IgD-negative memory B cell (primary cell): ENCODE measurements around the gene C21orf58. TPM values are rescaled to one million over a fixed set of nuclear protein-coding genes. Genes with fewer than 3 reads are reported as not detected.
"Not testable (repeated sequence)": the region's sequence is repeated elsewhere in the genome, so short reads cannot be mapped to it uniquely, and the experiment has no call there.

Experiments
- H3K27ac Mint-ChIP-seq, 3 donors: one replicate each; pipeline ENCODE4 v1.8.0; 2020 to 2022; ENCODE audit warnings: mild to moderate bottlenecking in 3 of 3, mixed read lengths in 3 of 3, moderate library complexity in 1 of 3
- H3K27me3 Mint-ChIP-seq: one replicate; pipeline ENCODE4 v1.8.0; 2021; ENCODE audit warnings: mixed read lengths
- H3K36me3 Mint-ChIP-seq: one replicate; pipeline ENCODE4 v1.8.0; 2020; ENCODE audit warnings: mild to moderate bottlenecking, mixed read lengths
- H3K4me1 Mint-ChIP-seq, 3 donors: one replicate each; pipeline ENCODE4 v1.8.0; 2020 to 2022; ENCODE audit warnings: mixed read lengths in 3 of 3, mild to moderate bottlenecking in 1 of 3
- H3K4me3 Mint-ChIP-seq, 4 donors: one replicate each; pipeline ENCODE4 v1.8.0; 2020 to 2022; ENCODE audit warnings: mild to moderate bottlenecking in 4 of 4, mixed read lengths in 4 of 4, moderate library complexity in 3 of 4
- H3K9me3 Mint-ChIP-seq, 3 donors: one replicate each; pipeline ENCODE4 v1.8.0; 2020 to 2021; ENCODE audit warnings: mixed read lengths in 3 of 3, mild to moderate bottlenecking in 1 of 3
- polyA plus RNA-seq: library from polyadenylated mRNA; unstranded; fragments of 300-500 nt; fragmentation: Illumina TruSeq; gene quantifications from one replicate; pipeline ENCODE4 v1.2.3, GENCODE V29; 2021

Gene C21orf58
- polyA plus RNA-seq, 1 donor from 2014 or later: 1.3 TPM

- peaks cover 17 to 25% (median 24%) of the 10 kb centered on the region in 3 donors for H3K4me1 Mint-ChIP-seq
- peaks cover 5% of the 10 kb centered on the region for H3K36me3 Mint-ChIP-seq
- peak overlapping the region; percentile 96 to 99 (median 98) for H3K27ac Mint-ChIP-seq
Observed at GRCh38 chr21:46323227-46323709, 402 bp downstream of the C21orf58 start.

DNA sequence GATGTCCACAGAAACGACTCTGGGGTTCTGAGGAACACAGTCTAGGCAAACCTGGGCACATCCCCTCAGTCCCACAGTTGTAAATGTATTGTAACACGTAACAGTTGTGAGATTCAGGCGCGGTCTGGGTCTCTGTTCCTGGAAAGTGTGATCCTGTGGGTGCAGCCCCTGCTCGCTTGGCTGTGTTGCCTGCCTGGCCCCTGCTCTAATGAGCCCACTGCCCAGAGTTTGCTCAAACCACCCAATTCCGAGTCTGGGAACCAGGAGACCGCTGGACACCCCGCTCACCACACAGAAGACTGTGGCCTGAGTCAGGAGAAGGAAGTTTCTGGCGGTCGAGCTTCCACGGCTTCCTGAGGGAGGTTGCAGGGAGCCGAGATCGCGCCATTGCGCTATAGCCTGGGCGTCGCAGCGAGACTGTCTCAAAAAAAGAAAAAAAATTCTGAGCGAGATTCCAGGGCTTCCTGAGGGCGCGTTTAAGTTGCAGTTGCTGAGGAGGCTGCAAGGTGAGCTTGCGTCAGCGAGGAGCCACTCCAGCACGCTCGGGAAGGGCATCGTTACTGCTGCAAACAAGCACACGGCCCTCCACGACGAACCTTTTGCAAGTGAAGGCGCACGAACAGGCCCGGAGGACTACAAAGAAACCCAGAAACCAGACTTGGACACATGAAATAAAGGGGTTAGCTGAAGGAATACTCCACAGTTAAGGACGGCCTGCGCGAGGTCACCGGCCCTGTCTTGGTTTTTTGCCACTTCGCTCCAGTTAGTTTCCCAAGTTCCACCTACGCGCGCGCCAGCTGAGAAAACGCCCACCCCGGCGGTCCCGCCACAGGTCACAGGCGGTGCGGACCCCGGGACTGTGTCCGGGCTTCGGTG is 1.1 kb downstream of the C21orf58 start:
- Mint-ChIP-seq H3K27me3 (no peaks in the 10 kb centered on the region), H3K4me3 (peak overlapping the region; percentile 95 to 98 (median 98)), H3K4me1 (peaks cover 17 to 24% (median 24%) of the 10 kb centered on the region in 3 donors), H3K9me3 (no peaks in the 10 kb centered on the region), H3K27ac (peak overlapping the region; percentile 96 to 99 (median 98)), H3K36me3 (peaks cover 5% of the 10 kb centered on the region)

More at GRCh38 chr21:46323227-46323709, 402 bp downstream of the C21orf58 start:
- Mint-ChIP-seq H3K27me3 (no peaks in the 10 kb centered on the region), H3K9me3 (no peaks in the 10 kb centered on the region), H3K4me3 (peak overlapping the region; percentile 95 to 98 (median 98))

DNA sequence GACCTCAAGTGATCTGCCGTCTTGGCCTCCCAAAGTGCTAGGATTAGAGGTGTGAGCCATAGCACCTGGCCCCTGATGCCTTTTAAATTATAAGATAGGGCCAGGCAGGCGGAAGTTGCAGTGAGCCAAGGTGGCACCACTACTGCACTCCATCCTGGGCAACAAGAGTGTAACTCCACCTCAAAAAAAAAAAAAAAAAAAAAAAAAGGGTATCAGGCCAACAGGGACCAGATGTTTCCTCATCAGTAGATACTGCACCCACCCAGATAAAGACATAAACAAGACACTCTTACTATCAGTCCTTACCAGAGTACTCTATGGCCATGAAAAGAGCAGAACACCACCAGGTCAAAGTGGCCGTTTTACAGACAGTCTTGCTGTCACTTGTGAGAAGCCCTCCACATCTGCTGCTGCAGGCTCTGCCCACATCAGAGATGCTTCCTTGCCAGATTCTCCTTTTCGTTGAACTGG is 3.3 kb downstream of the C21orf58 start:
- Mint-ChIP-seq H3K9me3 (no peaks in the 10 kb centered on the region), H3K4me3 (peak overlapping the region in 1 of 4 donors; percentile 31), H3K36me3 (peaks cover 2% of the 10 kb centered on the region), H3K4me1 (peaks cover 8 to 15% (median 13%) of the 10 kb centered on the region in 3 donors), H3K27me3 (no peaks in the 10 kb centered on the region), H3K27ac (peak overlapping the region in 2 of 3 donors; percentile 18 to 25)

GRCh38 chr21:46319186-46319585 is 4.5 kb downstream of the C21orf58 start:
- Mint-ChIP-seq H3K27ac (peak overlapping the region in 1 of 3 donors; percentile 39), H3K4me1 (peaks cover 7 to 14% (median 12%) of the 10 kb centered on the region in 3 donors), H3K27me3 (no peaks in the 10 kb centered on the region), H3K9me3 (no peaks in the 10 kb centered on the region), H3K36me3 (peaks cover 2% of the 10 kb centered on the region), H3K4me3 (no peak overlapping the region)

- no peak overlapping the region for H3K4me3 Mint-ChIP-seq
- peaks cover 2% of the 10 kb centered on the region for H3K36me3 Mint-ChIP-seq
- no peak overlapping the region for H3K27ac Mint-ChIP-seq
- H3K27me3 Mint-ChIP-seq: no peaks in the 10 kb centered on the region
- no peaks in the 10 kb centered on the region for H3K9me3 Mint-ChIP-seq
- H3K4me1 Mint-ChIP-seq: peaks cover 7 to 14% (median 11%) of the 10 kb centered on the region in 3 donors
Observed at GRCh38 chr21:46318464-46318845, 5.2 kb downstream of the C21orf58 start.

DNA sequence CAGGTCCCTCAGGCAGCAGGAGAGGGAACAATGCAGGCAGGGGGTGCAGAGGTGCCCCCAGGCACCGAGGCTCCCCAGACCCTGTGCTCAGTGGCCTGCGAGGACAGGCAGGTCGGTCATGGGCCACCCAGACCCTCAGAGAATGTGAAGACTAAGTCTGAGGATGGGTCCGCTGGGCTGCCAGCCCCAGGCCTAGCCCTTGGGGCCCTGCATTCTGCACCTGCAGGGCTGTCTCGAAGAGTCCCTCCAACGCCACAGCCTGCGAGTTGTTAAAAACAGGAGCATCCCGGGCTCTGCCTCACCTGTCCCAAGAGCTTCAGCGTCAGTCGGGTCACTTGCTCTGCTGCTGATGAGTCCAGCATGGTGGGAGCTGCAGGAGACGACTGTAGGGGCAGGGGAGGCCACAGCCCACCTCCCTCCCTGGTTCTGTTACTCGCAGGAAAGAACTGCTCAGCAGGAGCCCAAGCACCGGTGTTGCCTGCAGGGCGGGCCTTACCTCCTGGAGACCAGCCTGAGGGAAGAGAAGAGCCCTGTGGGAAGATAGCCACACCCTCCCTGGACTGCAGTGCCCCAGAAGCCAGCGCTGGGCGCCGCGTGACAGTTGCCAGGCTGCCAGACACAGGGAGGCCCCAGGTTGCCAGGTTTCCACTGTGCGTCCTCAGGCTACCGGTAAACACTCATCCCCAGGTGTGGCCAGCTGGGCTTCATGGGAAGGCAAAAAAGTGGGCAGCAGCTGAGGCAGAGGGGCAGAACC is 5.8 kb downstream of the C21orf58 start:
- no peak overlapping the region for H3K27ac Mint-ChIP-seq
- no peaks in the 10 kb centered on the region for H3K27me3 Mint-ChIP-seq
- H3K4me1 Mint-ChIP-seq: peaks cover 7 to 11% (median 11%) of the 10 kb centered on the region in 3 donors
- peaks cover 2% of the 10 kb centered on the region for H3K36me3 Mint-ChIP-seq
- H3K9me3 Mint-ChIP-seq: no peaks in the 10 kb centered on the region
- no peak overlapping the region for H3K4me3 Mint-ChIP-seq

DNA sequence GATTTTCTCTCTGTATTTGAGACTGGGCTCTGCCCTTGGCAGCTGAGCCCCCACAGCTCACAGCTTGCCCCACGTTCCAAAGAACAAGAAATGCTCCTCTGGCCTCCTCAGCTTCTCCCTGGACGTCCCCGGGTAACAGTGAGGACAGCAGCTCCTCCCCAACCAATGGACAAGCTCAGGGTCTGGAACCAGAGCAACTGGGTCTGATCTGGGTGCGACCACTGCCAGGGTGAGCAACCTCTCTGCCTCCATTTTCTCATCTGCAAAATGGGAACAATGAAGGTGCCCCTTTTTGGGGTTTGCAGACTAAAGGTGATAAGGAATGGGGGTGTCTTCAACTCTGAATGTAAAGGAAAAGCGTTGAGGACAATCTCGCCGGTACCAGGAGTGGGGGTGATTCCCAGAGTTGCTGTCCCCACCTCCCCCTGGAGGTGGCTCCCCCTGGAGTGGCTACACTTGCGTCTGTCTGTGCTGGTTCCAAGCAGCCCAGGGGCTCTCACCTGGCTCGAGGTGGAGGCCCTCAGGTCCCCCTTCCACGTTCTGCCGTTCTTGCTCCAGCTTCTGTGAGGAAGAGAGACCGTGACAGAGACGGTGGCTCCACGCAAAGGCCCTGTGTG is 6.9 kb downstream of the C21orf58 start:
- Mint-ChIP-seq H3K4me3 (no peak overlapping the region), H3K27ac (no peak overlapping the region), H3K4me1 (peaks cover 7 to 11% (median 8%) of the 10 kb centered on the region in 3 donors), H3K36me3 (peaks cover 2% of the 10 kb centered on the region), H3K9me3 (no peaks in the 10 kb centered on the region), H3K27me3 (no peaks in the 10 kb centered on the region)

- Mint-ChIP-seq H3K4me1 (no peaks in the 10 kb centered on the region), H3K27ac (no peak overlapping the region), H3K9me3 (no peaks in the 10 kb centered on the region), H3K27me3 (no peaks in the 10 kb centered on the region), H3K4me3 (no peak overlapping the region), H3K36me3 (no peaks in the 10 kb centered on the region)
Observed at GRCh38 chr21:46314441-46315020, 9.1 kb downstream of the C21orf58 start.

GRCh38 chr21:46312949-46313348 is 10.7 kb downstream of the C21orf58 start:
- H3K4me1 Mint-ChIP-seq: no peaks in the 10 kb centered on the region

DNA sequence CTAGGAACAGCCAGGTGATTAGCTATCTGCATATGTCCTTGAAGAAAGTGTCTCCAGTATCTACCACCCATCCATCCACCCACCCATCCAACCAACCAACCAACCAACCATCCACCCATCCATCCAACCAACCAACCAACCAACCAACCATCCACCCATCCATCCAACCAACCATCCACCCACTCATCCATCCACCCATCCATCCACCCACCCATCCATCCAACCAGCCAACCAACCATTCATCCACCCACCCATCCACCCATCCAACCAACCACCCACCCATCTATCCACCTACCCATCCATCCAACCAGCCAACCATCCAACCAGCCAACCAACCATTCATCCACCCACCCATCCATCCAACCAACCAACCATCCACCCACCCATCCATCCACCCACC is 12.1 kb downstream of the C21orf58 start:
- no peak overlapping the region for H3K27ac Mint-ChIP-seq
- H3K4me1 Mint-ChIP-seq: peaks cover 0 to 3% (median 2%) of the 10 kb centered on the region in 3 donors
- no peaks in the 10 kb centered on the region for H3K9me3 Mint-ChIP-seq
- no peaks in the 10 kb centered on the region for H3K36me3 Mint-ChIP-seq
- H3K27me3 Mint-ChIP-seq: no peaks in the 10 kb centered on the region
- no peak overlapping the region for H3K4me3 Mint-ChIP-seq

More at GRCh38 chr21:46312949-46313348, 10.7 kb downstream of the C21orf58 start:
- Mint-ChIP-seq H3K9me3 (no peaks in the 10 kb centered on the region), H3K4me3 (no peak overlapping the region), H3K27ac (no peak overlapping the region), H3K36me3 (no peaks in the 10 kb centered on the region), H3K27me3 (no peaks in the 10 kb centered on the region)

GRCh38 chr21:46310260-46310659 is 13.4 kb downstream of the C21orf58 start:
- not testable (repeated sequence) for H3K4me1 Mint-ChIP-seq, H3K27me3 Mint-ChIP-seq, H3K27ac Mint-ChIP-seq, H3K9me3 Mint-ChIP-seq, H3K36me3 Mint-ChIP-seq, H3K4me3 Mint-ChIP-seq

- Mint-ChIP-seq H3K27me3 (no peaks in the 10 kb centered on the region), H3K36me3 (peaks cover under 1% of the 10 kb centered on the region), H3K4me3 (no peak overlapping the region), H3K9me3 (no peaks in the 10 kb centered on the region), H3K27ac (no peak overlapping the region), H3K4me1 (peaks cover 0 to 3% (median 2%) of the 10 kb centered on the region in 3 donors)
Observed at GRCh38 chr21:46308431-46308830, 15.2 kb downstream of the C21orf58 start.

DNA sequence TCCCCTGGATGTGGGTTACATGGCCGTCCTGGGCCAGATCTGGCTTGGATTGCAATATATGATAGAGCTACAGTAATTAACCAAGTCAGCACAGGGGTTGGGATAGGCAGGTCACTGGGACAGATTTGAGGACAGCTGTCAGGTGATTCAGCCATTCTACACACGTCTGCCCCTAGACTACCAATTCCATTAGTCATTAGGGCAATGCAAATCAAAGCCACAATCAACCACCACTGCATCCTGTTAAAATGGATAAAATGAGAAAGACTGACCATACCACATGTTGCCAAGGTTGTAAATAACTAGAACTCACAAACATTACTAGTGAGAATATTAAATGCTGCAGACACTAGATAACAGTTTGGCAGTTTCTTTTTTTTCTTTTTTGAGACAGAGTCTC is 16.0 kb downstream of the C21orf58 start:
- H3K27me3 Mint-ChIP-seq: no peaks in the 10 kb centered on the region
- no peak overlapping the region for H3K27ac Mint-ChIP-seq
- peaks cover 3% of the 10 kb centered on the region for H3K36me3 Mint-ChIP-seq
- H3K4me3 Mint-ChIP-seq: no peak overlapping the region
- no peaks in the 10 kb centered on the region for H3K9me3 Mint-ChIP-seq
- H3K4me1 Mint-ChIP-seq: peaks cover 0 to 3% (median 2%) of the 10 kb centered on the region in 3 donors

- H3K27ac Mint-ChIP-seq: no peak overlapping the region
- H3K4me3 Mint-ChIP-seq: no peak overlapping the region
- H3K9me3 Mint-ChIP-seq: no peaks in the 10 kb centered on the region
- H3K4me1 Mint-ChIP-seq: peaks cover 0 to 3% (median 2%) of the 10 kb centered on the region in 3 donors
- no peaks in the 10 kb centered on the region for H3K27me3 Mint-ChIP-seq
- peaks cover 3% of the 10 kb centered on the region for H3K36me3 Mint-ChIP-seq
Observed at GRCh38 chr21:46304955-46305354, 18.7 kb downstream of the C21orf58 start.
